ENCODE measurements around the gene CENPX.

The CENPX gene

GRCh38 chr17:82022310-82022980, at the start of gene CENPX:
TSS of gene CENPX (minus strand) at chr17:82022878. CDS start at chr17:82022861, 17 bp downstream.
- DNase-seq = no peak

GRCh38 chr17:82070611-82071010, 47.9 kb upstream of the CENPX start:
- DNase-seq = no peak

- DNase-seq = no peak
Observed at GRCh38 chr17:82065638-82066303, 43.1 kb upstream of the CENPX start, which contains the start of gene DUS1L. TSS of gene DUS1L (minus strand) at chr17:82065804. CDS start at chr17:82065059, 745 bp downstream.

- DNase-seq = no peak
Observed at GRCh38 chr17:82065193-82065637, 42.5 kb upstream of the CENPX start.

GRCh38 chr17:82064433-82065192, 41.9 kb upstream of the CENPX start:
- peak; percentile 6 for DNase-seq

GRCh38 chr17:82063424-82064415, 41.0 kb upstream of the CENPX start:
- DNase-seq = no peak

- DNase-seq = no peak
Observed at GRCh38 chr17:82062984-82063368, 40.3 kb upstream of the CENPX start.

GRCh38 chr17:82062076-82062983, 39.7 kb upstream of the CENPX start:
- no peak for DNase-seq

GRCh38 chr17:82061047-82061925, 38.6 kb upstream of the CENPX start:
- DNase-seq = no peak

- no peak for DNase-seq
Observed at GRCh38 chr17:82060614-82061013, 37.9 kb upstream of the CENPX start.

- DNase-seq = no peak
Observed at GRCh38 chr17:82060001-82060380, 37.3 kb upstream of the CENPX start.

- no peak for DNase-seq
Observed at GRCh38 chr17:82059272-82060000, 36.8 kb upstream of the CENPX start.

GRCh38 chr17:82058855-82059249, 36.2 kb upstream of the CENPX start:
- DNase-seq = no peak

- DNase-seq = no peak
Observed at GRCh38 chr17:82058230-82058854, 35.7 kb upstream of the CENPX start.

- DNase-seq = no peak
Observed at GRCh38 chr17:82056729-82057621, 34.3 kb upstream of the CENPX start.

- DNase-seq = no peak
Observed at GRCh38 chr17:82055965-82056728, 33.5 kb upstream of the CENPX start.

All from NCI-H2029 (cell line).